Measurements from ENCODE around the gene PPP4R4.

The PPP4R4 gene

DNA sequence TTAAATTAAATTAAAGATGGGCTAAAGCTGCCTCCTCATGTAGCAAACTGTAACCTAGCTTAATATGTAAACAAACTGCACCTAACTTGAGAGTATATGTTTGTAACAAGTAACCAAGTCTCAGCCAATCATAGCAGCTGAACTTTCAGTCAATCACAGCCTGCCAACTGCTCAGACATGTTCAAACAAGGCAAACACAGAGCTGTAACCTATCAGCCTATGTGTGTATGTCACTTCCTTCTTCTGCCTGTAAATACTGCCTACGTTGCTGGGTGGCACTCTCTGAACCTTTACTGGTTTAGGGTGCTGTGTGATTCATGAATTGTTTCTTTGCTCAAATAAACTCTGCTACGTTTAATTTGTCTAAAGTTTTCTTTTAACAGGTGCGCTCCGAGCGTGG lies 146.1 kb downstream of the PPP4R4 start:
- Histone ChIP-seq H3K9me3 (ENCODE audit: severe bottlenecking) (peaks cover 3% of the 10 kb centered on the region), H3K27ac (no peak overlapping the region), H3K4me3 (ENCODE audit: low read depth, low read length) (no peak overlapping the region), H3K27me3 (ENCODE audit: insufficient read depth, low read depth, severe bottlenecking) (no peaks in the 10 kb centered on the region), H3K36me3 (no peaks in the 10 kb centered on the region)
- TF ChIP-seq, protein P1, sequence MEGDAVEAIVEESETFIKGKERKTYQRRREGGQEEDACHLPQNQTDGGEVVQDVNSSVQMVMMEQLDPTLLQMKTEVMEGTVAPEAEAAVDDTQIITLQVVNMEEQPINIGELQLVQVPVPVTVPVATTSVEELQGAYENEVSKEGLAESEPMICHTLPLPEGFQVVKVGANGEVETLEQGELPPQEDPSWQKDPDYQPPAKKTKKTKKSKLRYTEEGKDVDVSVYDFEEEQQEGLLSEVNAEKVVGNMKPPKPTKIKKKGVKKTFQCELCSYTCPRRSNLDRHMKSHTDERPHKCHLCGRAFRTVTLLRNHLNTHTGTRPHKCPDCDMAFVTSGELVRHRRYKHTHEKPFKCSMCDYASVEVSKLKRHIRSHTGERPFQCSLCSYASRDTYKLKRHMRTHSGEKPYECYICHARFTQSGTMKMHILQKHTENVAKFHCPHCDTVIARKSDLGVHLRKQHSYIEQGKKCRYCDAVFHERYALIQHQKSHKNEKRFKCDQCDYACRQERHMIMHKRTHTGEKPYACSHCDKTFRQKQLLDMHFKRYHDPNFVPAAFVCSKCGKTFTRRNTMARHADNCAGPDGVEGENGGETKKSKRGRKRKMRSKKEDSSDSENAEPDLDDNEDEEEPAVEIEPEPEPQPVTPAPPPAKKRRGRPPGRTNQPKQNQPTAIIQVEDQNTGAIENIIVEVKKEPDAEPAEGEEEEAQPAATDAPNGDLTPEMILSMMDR (IDR thresholded peaks at IDR 0.05; ENCODE audit: low read depth, low read length), result no peak
- no peak for DNase-seq

DNA sequence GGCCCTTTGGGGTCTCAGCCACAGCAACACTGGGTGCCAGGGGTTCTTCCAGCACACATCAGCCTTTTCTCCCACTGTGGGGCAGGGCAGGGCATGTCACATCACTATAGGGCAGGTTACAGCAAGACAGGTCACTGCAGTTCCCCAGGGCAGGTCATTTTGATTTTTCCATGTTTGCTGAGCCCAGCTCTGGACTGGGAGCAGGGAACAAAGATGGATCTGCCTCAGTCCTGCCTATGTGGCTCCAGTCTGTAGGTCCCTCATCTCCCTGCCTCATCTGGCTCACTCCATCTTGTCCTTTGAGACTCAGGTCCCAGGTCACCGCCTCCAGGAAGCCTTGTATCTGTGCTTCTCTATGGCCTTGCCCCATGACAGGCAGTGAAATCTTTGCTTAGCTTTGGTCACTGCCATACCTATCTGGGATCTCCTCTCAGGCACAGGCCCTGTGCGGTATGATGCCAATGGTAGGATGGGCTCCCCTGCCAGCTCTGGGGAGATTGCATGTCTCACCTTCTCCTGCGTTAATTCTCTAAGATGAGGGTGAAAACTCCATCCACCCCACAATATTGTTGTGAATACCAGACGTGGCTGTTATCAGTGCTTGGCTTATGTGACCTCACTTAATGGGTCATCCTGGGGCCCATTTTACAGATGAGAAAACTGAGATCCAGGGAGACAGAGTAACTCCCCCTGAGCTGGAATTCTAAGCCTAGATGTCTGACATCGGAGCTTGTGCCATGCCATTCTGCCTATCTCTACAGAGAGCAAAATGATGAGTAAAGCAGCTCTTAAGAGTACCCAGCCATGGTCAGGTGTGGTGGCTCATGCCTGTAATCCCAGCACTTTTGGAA lies 147.5 kb downstream of the PPP4R4 start:
- H3K27me3 ChIP-seq (ENCODE audit: insufficient read depth, low read depth, severe bottlenecking), result no peaks in the 10 kb centered on the region
- H3K4me3 ChIP-seq (ENCODE audit: low read depth, low read length), result no peak overlapping the region
- no peak overlapping the region for H3K27ac ChIP-seq
- H3K9me3 ChIP-seq (ENCODE audit: severe bottlenecking), result peaks cover 3% of the 10 kb centered on the region
- DNase-seq, result no peak
- no peaks in the 10 kb centered on the region for H3K36me3 ChIP-seq
- TF ChIP-seq, protein P1 (IDR thresholded peaks at IDR 0.05; ENCODE audit: low read depth, low read length), result no peak

DNA sequence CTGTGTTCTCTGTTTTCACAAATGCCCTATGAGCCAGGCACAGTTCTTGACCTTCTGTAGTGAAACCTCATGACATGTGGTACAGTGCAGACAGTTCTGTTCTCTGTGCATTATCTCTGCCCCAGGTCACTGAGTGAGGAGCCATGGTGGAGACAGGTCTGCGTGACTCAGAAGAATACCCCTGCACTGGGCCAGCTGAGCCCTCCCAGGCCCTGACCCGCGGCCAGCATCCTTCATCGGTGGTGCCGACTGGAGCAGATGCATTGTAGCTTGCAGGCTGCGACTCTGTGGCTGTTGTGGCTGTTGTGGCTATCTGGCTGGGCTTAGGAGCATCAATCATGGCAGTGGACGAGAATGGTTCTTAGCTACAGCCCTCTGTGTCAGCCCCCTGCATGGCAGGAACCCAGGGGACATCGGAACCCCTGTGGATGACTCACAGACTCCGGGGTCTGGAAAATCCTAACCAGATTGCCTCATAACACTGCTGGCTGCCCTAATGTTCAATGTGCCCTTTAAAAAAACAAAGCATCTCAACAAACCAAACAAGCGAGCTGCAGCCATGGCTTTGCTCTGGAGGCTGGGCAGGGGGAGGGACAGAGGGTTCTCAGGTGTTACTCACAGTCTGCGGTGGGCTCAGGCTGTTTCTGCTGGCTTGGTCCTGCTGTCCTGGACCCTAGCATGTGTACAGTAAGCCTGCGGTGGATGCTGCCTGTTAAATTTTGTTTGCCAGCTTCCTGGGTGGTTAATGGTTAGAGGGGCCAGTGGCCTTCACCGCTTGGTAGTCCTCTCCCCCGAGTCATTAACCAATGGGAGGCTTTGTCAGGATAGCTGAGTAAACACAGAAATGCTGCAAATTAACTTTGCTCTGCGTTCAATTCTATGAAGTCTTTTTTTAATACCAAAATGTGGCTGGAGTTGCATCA lies 148.8 kb downstream of the PPP4R4 start, which contains the start of gene SERPINA6:
Gene SERPINA6, minus strand, starts transcription at position 689 of the 923 bp plus-strand sequence. CDS start 8,688 bp downstream, outside the sequence.
- TF ChIP-seq, protein P1 (IDR thresholded peaks at IDR 0.05; ENCODE audit: low read depth, low read length), result no peak
- Histone ChIP-seq H3K27me3 (ENCODE audit: insufficient read depth, low read depth, severe bottlenecking) (no peaks in the 10 kb centered on the region), H3K9me3 (ENCODE audit: severe bottlenecking) (peaks cover 3% of the 10 kb centered on the region), H3K4me3 (ENCODE audit: low read depth, low read length) (no peak within 1 kb of the TSS), H3K36me3 (no peaks in the 10 kb centered on the region), H3K27ac (no peak within 1 kb of the TSS)
- DNase-seq, result no peak

DNA sequence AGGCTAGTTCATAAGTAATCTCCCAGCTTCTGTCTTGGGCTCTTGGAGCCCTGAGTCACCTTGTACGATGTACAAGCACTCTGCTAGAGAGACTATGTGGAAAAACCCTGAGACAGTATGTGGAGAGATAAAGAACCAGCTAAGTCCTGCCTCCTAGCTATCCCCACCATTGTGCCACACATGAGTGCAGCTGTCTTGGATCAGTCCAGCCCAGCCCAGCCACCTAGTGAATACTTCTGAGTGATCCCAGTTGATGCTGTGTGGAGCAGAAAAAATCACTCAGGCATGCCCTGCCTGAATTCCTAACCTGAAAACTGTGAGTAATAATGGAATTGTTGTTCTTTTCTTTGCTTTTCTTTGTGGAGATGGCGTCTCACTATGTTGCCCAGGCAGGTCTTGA lies 154.1 kb downstream of the PPP4R4 start:
- no peaks in the 10 kb centered on the region for H3K36me3 ChIP-seq
- DNase-seq, result no peak
- TF ChIP-seq, protein P1 (IDR thresholded peaks at IDR 0.05; ENCODE audit: low read depth, low read length), result no peak

More for the DNA sequence above, 154.1 kb downstream of the PPP4R4 start:
- no peak overlapping the region for H3K27ac ChIP-seq
- no peaks in the 10 kb centered on the region for H3K9me3 ChIP-seq (ENCODE audit: severe bottlenecking)
- no peak overlapping the region for H3K4me3 ChIP-seq (ENCODE audit: low read depth, low read length)
- no peaks in the 10 kb centered on the region for H3K27me3 ChIP-seq (ENCODE audit: insufficient read depth, low read depth, severe bottlenecking)
